ENCODE results near the gene HAO1.

DNA sequence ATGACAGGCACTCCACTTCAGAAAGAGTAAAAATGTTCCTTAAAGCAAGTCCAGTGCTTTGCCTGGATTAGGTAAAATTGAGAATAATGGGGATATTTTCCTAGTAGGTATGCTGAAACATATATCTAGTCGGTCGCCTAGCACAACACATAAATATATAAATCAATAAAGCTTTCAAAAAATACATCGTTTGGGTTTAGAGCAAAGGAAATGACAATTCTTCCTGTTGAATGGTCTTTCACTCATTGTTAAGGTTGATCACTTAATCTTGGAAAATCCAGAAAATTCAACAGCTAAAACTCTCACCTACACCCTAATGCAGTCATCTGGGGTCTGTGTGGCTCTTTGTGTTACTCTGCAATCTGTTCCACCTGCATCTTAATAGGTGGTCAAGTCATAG, 13.9 kb downstream of the HAO1 start:
- TF ChIP-seq CTCF (conservative IDR thresholded peaks at IDR 0.05; ENCODE audit: low read depth, low read length) (no peak), EZH2 (IDR thresholded peaks at IDR 0.05; ENCODE audit: borderline replicate concordance, low read depth, low read length, poor library complexity, severe bottlenecking) (no peak)
